Prostate gland (tissue), 2 donors: ENCODE measurements around the gene NKX2-4. TPM values are rescaled to one million over a fixed set of nuclear protein-coding genes. Genes with fewer than 3 reads are reported as not detected.

Source experiments
- DNase-seq: peaks from one replicate; pipeline ENCODE4 v3.0.0-alpha.2; 2019; ENCODE audit warnings: low spot score
- H3K27ac ChIP-seq, 2 donors: fragments of 200-600 bp; sonication (generic); 2 replicates each; pipeline ENCODE4 v1.5.1; 2017 to 2019
- H3K27me3 ChIP-seq: fragments of 200-600 bp; sonication (generic); replicated peaks from 2 replicates; pipeline ENCODE4 v1.5.1; 2019; ENCODE audit not compliant: insufficient read depth
- H3K36me3 ChIP-seq, 2 donors: fragments of 200-600 bp; sonication (generic); 1 replicate in 1 of 2; 2 replicates in 1 of 2; pipeline versions ENCODE4 v1.5.1 to v1.8.1; 2017 to 2019
- H3K4me1 ChIP-seq: fragments of 200-600 bp; sonication (generic); replicated peaks from 2 replicates; pipeline ENCODE4 v1.5.1; 2019
- H3K4me3 ChIP-seq, 2 donors: fragments of 200-600 bp; sonication (generic); 2 replicates each; pipeline ENCODE4 v1.5.1; 2017 to 2019
- H3K9me3 ChIP-seq: fragments of 200-600 bp; sonication (generic); 2 replicates; pipeline ENCODE4 v1.5.1; 2017
- POLR2A ChIP-seq: fragments of 450-650 bp; IDR thresholded peaks from one replicate; pipeline ENCODE4 v1.6.1; 2016; ENCODE audit warnings: antibody characterized with exemption, mild to moderate bottlenecking
- POLR2AphosphoS5 ChIP-seq: sonication (generic); formaldehyde crosslinking; IDR thresholded peaks from one replicate; pipeline ENCODE4 v1.6.1; 2017; ENCODE audit warnings: antibody characterized with exemption
- WGBS: methylation state at CpG from one replicate; pipeline ENCODE4 v1.1.5; 2018; 5-methylcytosine and 5-hydroxymethylcytosine counted together
- intact Hi-C: fragments of 100-400 bp; cut with DNase I; formaldehyde crosslinking; loops from one replicate; pipeline ENCODE4 v1.14.2; 2022
- small RNA-seq, 2 donors: library from RNA; depleted of rRNA; stranded (forward); fragments of <200 nt; gene quantifications; one replicate each; pipeline ENCODE3, GENCODE V24; 2016
- total RNA-seq, 2 donors: library from RNA; depleted of rRNA; stranded (reverse); fragments of >200 nt; gene quantifications; one replicate each; pipeline ENCODE4 v1.1.0, GENCODE V29; 2016
- TF ChIP-seq, protein P1 (sequence below), 4 experiments: fragments of 200-600 bp in 2 of 4; fragments of 450-650 bp in 2 of 4; sonication (generic) in 2 of 4; IDR thresholded peaks; 1 replicate in 3 of 4; 2 replicates in 1 of 4; pipeline ENCODE4 v1.5.1; 2016 to 2019; ENCODE audit warnings: antibody characterized with exemption in 4 of 4, mild to moderate bottlenecking in 2 of 4, moderate library complexity in 2 of 4

NKX2-4 gene
- total RNA-seq, 2 donors from 2014 or later, result 3.9 TPM; not detected in 1

DNA sequence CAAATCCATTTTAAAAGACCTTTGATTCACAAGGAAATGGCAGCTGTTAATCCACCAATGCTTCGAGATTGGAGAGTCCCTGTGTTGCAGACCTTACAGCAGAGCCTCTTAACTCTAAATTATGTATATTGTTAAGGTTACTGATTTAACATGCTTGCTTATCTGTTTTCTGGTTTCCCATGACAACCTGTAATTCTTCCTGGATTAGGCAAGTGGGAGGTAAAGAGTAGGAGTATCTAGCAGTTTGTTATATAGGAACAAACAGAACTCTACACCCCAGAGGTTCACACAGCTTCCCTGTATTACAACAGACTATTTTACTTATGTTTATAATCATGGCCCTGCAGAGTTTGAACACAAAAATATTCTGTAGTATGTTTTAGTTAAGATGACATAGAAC, 39.5 kb downstream of the NKX2-4 start:
- TF ChIP-seq POLR2A, result no peak
- no peak for TF ChIP-seq POLR2AphosphoS5
- TF ChIP-seq, protein P1, sequence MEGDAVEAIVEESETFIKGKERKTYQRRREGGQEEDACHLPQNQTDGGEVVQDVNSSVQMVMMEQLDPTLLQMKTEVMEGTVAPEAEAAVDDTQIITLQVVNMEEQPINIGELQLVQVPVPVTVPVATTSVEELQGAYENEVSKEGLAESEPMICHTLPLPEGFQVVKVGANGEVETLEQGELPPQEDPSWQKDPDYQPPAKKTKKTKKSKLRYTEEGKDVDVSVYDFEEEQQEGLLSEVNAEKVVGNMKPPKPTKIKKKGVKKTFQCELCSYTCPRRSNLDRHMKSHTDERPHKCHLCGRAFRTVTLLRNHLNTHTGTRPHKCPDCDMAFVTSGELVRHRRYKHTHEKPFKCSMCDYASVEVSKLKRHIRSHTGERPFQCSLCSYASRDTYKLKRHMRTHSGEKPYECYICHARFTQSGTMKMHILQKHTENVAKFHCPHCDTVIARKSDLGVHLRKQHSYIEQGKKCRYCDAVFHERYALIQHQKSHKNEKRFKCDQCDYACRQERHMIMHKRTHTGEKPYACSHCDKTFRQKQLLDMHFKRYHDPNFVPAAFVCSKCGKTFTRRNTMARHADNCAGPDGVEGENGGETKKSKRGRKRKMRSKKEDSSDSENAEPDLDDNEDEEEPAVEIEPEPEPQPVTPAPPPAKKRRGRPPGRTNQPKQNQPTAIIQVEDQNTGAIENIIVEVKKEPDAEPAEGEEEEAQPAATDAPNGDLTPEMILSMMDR (IDR thresholded peaks at IDR 0.05), result no peak

DNA sequence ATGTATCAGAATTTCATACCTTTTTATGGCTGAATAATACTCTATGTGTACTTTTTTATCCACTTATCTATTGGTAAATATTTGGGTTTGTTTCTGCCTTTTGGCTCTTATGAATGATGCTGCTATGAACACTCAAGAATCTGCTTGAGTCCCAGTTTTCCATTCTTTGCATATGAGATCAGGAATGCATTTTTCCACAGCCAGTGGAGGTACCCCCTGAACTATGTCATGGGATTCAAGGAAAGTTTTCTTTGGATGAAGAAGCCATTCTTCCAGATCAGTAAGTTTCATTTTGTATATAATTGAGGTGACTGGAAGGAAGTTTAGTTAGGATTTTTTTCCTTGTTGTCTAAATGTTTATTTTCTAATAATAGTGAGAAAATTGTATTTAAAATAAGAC, 40.9 kb downstream of the NKX2-4 start:
- intact Hi-C loops, result no loop called here
- Histone ChIP-seq H3K27me3 (no peaks in the 10 kb centered on the region), H3K9me3 (no peaks in the 10 kb centered on the region), H3K27ac (no peak overlapping the region), H3K4me1 (no peaks in the 10 kb centered on the region), H3K36me3 (no peaks in the 10 kb centered on the region), H3K4me3 (no peak overlapping the region)
- DNase-seq, result no peak
- TF ChIP-seq POLR2A (no peak), POLR2AphosphoS5 (no peak)
- TF ChIP-seq, protein P1 (IDR thresholded peaks at IDR 0.05), result no peak

More for the DNA sequence above, 39.5 kb downstream of the NKX2-4 start:
- DNase-seq, result no peak
- Histone ChIP-seq H3K36me3 (no peaks in the 10 kb centered on the region), H3K4me3 (no peak overlapping the region), H3K27me3 (no peaks in the 10 kb centered on the region), H3K9me3 (no peaks in the 10 kb centered on the region), H3K4me1 (no peaks in the 10 kb centered on the region), H3K27ac (no peak overlapping the region)
- intact Hi-C loops, result no loop called here
- 38% methylated on average over 1 of the region's 1 CpG for WGBS

DNA sequence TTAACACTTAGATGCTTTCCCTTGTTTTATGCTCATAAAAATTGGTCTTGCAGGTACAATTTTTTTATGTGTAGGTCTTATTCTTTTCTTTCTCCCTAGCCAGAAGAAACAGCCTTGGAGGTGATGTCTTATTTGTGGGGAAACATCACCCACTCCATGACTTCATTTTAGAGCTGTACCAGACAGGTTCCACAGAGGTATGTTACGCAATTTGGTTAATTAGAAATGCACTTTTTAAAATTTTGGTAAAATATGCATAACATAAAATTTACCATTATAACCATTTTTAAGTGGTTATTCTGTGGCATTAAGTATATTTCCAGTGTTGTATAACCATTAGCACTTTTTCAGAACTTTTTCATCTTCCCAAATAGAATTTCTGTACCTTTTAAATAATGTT, 41.3 kb downstream of the NKX2-4 start:
- no peak overlapping the region for H3K27ac ChIP-seq
- H3K36me3 ChIP-seq, result no peaks in the 10 kb centered on the region
- no peaks in the 10 kb centered on the region for H3K4me1 ChIP-seq
- no peaks in the 10 kb centered on the region for H3K27me3 ChIP-seq
- H3K9me3 ChIP-seq, result no peaks in the 10 kb centered on the region
- TF ChIP-seq, protein P1 (IDR thresholded peaks at IDR 0.05), result no peak
- no peak for TF ChIP-seq POLR2AphosphoS5
- DNase-seq, result no peak
- 41% methylated on average over 1 of the region's 1 CpG for WGBS
- H3K4me3 ChIP-seq, result no peak overlapping the region
- intact Hi-C loops, result no loop called here

DNA sequence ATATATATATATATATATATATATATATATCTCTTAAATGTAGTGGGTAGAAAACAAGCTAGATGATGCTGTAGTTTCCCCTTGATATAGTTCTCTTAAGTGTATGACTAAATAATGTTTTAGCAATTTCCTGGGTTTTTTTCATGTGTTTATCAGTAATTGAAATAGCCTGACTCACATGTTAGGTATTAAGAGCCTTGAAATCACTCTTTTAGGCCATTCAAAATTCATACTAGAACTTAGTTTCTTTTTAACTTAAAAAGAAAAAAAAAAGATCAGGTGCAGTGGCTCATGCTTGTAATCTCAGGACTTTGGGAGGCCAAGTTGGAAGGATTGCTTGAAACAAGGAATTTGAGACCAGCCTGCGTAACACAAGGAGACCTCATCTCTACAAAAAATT, 44.1 kb downstream of the NKX2-4 start:
- H3K4me3 ChIP-seq, result no peak overlapping the region
- TF ChIP-seq, protein P1 (IDR thresholded peaks at IDR 0.05), result no peak
- TF ChIP-seq POLR2AphosphoS5 (no peak), POLR2A (no peak)
- no peaks in the 10 kb centered on the region for H3K9me3 ChIP-seq
- WGBS, result 97% methylated on average over 1 of the region's 1 CpG
- H3K36me3 ChIP-seq, result no peaks in the 10 kb centered on the region
- no peaks in the 10 kb centered on the region for H3K4me1 ChIP-seq
- intact Hi-C loops, result no loop called here
- no peak for DNase-seq
- H3K27ac ChIP-seq, result no peak overlapping the region
- H3K27me3 ChIP-seq, result no peaks in the 10 kb centered on the region

DNA sequence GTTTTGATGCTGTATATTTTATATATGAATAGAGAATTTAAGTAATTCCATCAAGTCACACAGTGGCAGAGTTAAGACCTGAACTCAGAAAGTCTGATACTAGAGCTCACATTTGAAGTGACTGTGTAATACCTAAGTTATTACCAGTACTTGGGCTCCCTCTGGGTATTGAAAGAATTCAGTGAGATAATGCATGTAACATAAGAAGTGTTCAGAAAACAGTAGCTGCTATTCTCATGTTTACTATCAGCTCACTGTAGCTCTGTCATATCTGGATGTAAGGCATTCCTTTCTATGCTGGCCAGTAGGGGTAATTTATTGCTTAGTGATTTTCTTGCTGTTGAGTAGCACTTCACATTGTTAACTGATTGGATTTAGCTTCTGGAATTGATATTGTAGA, 44.6 kb downstream of the NKX2-4 start:
- Histone ChIP-seq H3K27me3 (no peaks in the 10 kb centered on the region), H3K36me3 (no peaks in the 10 kb centered on the region), H3K9me3 (no peaks in the 10 kb centered on the region), H3K4me1 (no peaks in the 10 kb centered on the region), H3K4me3 (no peak overlapping the region), H3K27ac (no peak overlapping the region)
- DNase-seq, result no peak
- intact Hi-C loops, result no loop called here
- TF ChIP-seq POLR2A (no peak), POLR2AphosphoS5 (no peak)
- TF ChIP-seq, protein P1 (IDR thresholded peaks at IDR 0.05), result no peak

Small RNA genes lying within 50 kb of the gene (small RNA-seq; reads per million reads assigned to genes)
- gene RN7SKP140, result 0 reads per million in 2 donors

Other genes starting within 250 kb of the NKX2-4 start
- gene XRN2, start 94.2 kb downstream of the NKX2-4 start, total RNA-seq, result 10 to 100 TPM; 49.4 to 51.3 TPM
- under 1 TPM in 1 of 2 donors, not detected in 1; 0.14 TPM for gene NKX2-2, start 116.5 kb upstream of the NKX2-4 start, total RNA-seq